Activated CD4-positive, CD25-positive, alpha-beta regulatory T cell treated with anti-CD3 and anti-CD28 coated beads, Interleukin-2, amount 50 U/mL, for 72 hours (primary cell): ENCODE measurements around the gene ADGRA3.
"Not testable (repeated sequence)": the region's sequence is repeated elsewhere in the genome, so short reads cannot be mapped to it uniquely, and the experiment has no call there.

Experiments
- DNase-seq: peaks from one replicate; pipeline ENCODE4 v3.0.0; 2021

ADGRA3 gene

DNA sequence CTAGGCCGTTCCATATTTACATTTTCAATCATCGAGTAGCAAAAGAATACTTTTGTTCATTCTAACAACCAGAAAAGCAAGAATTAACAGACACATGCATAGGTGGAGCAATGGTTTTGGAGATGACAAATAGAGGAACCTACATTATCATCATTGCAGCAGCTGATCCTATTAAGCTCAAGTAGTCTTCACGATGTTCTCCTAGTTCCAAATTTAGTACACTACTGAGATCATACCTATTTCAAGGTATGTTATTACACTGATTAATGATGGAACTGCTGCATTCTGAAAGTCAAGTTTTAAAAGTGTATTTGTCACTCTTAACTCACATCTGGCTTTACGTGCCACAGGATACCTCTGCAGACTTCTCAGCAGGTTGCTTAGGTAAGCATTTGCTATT, 87.4 kb downstream of the ADGRA3 start:
- no peak for DNase-seq

- DNase-seq = no peak
These were observed 88.2 kb downstream of the ADGRA3 start for GRCh38 chr4:22427675-22428074.

- DNase-seq = no peak
These were observed 95.6 kb downstream of the ADGRA3 start for GRCh38 chr4:22420291-22420690.

DNA sequence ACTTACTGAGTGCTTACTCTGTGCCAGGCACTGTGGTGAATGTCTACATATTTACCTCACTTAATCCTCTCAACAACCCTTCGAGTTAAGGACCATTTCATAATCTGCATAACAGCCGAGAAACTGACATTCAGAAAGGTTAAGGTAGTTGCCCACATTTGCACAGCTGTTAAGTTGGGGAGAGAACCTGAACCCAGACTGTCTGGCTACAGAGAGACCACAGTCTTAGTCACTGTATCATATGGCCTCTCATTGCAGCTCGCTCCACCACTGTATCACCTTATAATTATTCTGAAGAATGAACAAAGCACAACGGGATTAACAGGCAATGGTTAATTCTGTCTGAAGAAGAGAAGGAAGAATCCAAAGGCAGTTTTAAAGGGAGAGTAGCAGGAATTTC, 98.5 kb downstream of the ADGRA3 start:
- no peak for DNase-seq

DNA sequence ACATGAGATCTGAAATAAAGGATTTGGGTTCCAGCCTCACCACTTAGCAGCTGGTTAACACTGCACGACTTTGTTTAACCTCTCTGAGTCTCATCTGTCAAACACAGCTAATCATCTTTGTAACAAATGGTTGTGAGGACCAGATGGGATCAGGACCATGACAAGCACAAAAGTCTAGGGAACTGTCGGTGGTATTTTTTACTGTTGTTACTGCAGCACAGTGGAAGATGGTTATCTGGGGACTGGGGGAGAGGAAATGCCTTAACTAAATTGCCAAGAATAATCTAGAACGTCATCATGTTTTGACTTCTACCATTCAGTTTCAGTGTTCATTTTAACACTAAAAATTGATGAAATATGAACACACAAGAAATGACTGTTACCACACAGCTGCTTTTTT, 99.5 kb downstream of the ADGRA3 start:
- DNase-seq = no peak

DNA sequence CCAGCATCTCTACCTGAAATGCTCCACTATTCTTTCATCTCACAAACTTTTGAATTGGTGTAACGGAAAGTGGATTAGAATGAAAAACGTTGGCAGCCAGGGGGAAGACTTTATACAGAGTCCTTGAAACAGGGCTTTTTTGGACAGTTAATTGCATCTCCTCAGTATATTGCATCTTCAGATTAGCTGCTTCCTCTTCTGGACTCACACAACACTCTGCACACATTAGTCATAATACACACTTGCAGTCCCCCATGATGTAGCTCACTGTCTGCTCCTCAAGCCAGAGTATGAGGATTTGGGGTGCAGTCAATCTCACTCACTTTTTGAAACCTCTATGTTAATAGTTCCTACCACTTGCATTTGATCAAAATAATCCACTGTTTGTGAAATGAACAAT, 101.0 kb downstream of the ADGRA3 start:
- DNase-seq = no peak

- DNase-seq = no peak
These were observed 102.4 kb downstream of the ADGRA3 start for GRCh38 chr4:22413471-22413870.

- DNase-seq = no peak
These were observed 103.9 kb downstream of the ADGRA3 start for GRCh38 chr4:22412013-22412412.

DNA sequence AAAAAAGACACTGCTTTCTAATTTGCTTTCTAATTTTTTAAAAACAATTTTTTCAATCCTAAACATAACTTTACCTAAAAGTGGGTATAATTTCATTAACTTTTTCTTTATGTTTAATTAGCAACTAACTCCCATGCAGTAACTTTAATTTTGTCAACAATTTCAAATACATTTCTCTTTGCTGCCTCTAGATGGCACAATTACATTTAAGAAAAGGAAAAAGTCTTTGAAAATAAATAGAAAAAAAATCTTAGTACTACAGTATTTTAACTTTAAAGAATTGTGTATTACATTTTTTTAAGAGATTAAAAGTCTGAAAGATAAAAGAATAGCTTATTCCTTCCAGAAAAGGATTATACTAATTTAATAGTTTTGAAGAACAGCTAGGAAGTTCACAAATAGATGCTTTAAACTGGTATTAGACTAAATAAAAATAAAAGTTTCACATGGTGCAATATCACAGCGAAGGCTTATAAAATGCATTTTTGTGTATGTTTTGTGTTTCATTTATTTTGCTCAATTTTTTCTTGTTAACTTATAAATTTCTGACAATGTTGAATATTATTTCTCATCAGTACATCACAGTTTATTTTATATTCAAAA, 105.1 kb downstream of the ADGRA3 start:
- DNase-seq = no peak

DNA sequence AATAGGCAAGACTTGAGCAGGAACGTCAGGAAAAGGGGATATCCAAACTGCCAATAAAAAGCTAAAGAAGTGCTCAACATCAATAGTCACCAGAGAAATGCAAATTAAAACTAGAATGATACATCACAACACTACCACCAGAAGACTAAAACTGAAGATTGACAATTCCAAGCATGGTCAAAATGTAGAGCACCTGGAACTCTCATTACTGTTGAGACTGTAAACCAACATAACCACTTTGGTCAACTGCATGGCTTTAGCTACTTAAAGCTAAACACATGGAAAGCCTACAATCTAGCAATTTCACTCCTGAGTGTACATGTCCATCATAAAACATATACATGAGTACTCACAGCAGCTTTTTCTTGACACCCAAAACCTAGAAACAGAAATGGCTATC, 107.4 kb downstream of the ADGRA3 start:
- no peak for DNase-seq

DNA sequence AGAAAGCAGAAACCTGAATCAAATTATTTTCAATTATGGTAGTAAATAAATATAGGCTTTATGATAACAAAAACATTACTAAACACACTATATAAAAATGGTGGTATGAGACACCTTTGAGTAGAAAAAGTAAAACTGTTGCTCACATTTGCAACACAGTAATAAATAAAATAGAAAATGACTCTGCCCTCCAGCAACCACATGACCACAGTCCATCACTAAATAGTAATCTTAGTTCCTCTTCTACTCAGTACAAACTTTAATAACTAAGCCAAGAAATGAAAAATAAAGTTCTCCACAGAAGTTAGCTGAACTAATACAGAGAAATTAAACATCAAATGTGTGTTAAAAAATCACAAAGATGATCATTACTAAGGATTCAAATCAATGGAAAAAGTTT, 108.5 kb downstream of the ADGRA3 start:
- DNase-seq = no peak

GRCh38 chr4:22398671-22399070, 117.2 kb downstream of the ADGRA3 start:
- no peak for DNase-seq

DNA sequence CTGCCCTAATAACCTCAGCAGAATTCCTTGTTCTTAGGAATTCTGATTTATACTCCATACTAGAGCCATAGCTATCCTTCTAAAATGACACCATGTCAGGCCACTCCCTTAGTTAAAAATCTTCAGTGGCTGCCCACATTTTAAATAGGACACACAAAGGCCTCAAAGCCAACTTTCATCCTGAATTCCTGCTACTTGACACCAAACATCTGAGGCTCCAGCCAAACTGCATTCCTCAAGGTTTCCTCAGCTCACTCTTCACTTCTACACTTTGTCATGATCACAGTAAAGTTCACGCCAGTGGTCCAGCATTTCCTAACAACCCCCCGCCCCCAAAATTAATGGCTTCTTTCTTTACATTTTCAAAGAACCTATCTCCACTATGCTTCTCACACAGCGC, 124.3 kb downstream of the ADGRA3 start:
- no peak for DNase-seq

DNA sequence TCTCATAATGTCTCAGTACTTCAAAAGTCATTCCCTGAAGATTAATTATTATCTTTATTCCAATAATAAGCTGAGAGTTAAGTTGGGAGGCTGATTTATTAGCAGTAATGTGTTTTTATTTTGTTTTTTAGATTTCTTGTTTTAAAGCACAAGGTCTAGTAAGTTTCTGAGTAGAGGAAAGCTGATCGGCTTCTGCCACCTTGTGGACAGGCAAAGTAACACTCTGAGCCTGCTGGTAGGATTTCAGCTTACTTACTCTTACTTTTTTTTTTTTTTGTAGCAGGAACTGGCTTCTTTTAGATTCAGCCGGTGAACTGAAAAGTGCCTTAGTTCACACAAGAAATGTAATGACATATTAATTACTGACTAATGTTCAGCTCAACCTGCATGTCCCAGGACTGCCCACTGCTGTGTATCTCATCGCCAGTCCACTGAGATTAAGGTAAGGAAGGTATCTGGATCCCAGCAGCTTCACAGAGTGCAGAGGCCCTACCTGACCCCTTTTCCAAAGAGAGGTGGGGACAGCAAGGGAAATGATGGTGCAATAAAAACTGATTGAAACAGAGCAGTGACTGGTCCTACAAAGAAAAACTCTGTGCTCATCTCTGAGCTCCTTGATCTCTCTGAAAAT, 126.5 kb downstream of the ADGRA3 start:
- no peak for DNase-seq

DNA sequence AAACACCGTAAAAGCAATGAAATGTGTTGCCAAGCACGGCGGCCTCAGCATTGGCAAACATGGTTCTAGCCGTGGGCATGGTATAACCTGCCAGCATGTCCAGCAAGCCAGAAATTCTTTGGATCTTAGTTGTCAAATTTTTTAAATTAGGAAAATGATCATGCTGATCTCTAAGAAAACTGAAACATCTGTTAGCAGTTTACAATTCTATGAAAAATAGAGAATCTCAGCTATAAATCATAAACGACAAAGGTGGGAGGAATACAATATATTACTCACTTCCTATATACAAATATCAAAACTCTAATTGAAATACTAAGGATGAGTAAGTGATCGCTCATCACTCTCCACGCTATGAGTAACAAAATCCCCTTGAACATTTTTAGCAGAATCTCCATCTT, 130.3 kb downstream of the ADGRA3 start:
- DNase-seq = no peak

- DNase-seq = no peak
These were observed 131.7 kb downstream of the ADGRA3 start for GRCh38 chr4:22384154-22384553.

DNA sequence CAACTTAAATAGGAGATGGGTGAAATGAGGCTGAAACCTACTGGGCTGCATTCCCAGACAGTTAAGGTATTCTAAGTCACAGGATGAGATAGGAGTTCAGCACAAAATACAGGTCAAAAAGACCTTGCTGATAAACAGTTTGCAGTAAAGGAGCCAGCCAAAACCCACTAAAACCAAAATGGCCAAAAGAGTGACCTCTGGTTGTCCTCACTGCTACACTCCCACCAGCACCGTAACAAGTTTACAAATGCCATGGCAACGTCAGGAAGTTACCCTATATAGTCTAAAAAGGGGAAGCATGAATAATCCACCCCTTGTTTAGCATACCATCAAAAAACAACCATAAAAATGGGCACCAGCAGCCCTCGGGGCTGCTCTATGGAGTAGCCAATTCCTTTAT, 133.7 kb downstream of the ADGRA3 start:
- DNase-seq = not testable (repeated sequence)

DNA sequence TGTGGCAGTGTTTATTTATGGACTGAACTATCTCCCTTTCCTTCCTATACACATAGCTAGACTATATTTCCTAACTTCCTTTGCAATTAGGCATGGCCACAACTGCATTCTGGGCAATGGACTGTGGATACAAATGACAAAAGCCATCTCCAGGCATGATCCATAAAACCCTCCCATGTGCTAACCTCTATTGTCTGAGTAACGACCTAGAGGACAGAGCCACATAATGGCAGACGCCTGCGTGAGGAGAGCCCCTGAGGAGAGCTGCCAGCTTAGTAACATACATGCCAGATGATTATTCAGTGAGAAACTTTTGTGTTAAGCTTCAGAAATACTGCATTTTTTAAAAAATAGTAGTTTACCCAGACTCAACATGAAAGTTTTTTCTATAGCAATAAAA, 142.9 kb downstream of the ADGRA3 start:
- no peak for DNase-seq

DNA sequence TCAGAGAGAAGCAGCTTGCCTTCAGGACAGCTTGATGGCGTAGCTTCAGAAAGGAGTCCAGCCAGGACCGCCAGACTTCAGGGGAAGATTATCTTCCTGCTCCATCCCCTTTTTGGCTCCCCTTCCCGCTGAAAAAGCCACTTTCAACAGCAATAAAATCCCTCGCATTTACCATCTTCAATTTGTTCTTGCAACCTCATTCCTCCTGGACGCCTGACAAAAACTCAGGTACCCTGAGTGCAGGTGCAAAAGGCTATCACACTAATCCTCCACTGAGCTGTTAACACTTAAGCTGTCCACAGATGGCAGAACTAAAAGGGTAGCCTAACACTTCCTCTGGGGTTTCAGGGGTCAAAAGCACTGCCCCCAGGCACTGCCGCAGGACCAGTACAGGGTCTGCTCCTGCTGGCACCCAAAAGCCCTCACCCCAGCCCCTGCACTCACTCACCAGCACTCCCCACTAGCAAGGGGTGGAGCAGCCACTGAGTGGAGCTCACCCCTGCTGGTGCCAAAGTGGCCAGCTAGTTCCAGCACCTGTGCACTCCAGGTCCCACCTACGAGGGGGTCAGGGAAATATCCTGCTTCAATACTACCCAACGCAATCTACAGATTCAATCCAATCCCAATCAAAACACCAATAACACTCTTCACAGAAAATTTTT, 145.8 kb downstream of the ADGRA3 start:
- no peak for DNase-seq

GRCh38 chr4:22363787-22364186, 152.1 kb downstream of the ADGRA3 start:
- no peak for DNase-seq

- DNase-seq = no peak
These were observed 152.8 kb downstream of the ADGRA3 start for GRCh38 chr4:22363036-22363435.

GRCh38 chr4:22356987-22357596, 158.8 kb downstream of the ADGRA3 start:
- no peak for DNase-seq

DNA sequence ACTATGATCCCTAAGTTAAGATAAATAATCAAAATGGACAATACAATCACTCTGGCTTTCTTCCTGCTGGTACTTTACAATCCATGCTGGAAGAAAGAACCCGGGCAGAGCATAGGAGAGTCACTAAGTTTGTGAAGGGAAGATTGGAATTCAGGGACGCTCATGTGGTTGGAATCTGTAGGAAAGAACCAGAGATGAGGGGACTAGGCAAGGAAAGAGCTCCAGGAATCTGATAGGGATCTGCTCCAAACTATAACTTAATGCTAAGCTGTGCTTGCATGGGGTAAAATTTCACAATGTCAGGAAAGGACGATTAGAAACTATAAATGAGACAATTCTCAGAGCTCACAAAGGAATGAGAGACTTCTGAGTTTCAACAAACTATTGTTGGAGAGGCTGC, 167.5 kb downstream of the ADGRA3 start:
- no peak for DNase-seq

GRCh38 chr4:22345678-22346077, 170.2 kb downstream of the ADGRA3 start:
- no peak for DNase-seq
